GM12878 (cell line): Measurements from ENCODE around the gene DGLUCY. TPM values are rescaled to one million over a fixed set of nuclear protein-coding genes. Genes with fewer than 3 reads are reported as not detected.

Experiments used
- ATF7 ChIP-seq: fragments of 450-650 bp; IDR thresholded peaks from 2 replicates; pipeline ENCODE4 v1.6.1; 2016; ENCODE audit warnings: low read depth, mild to moderate bottlenecking
- BCL11A ChIP-seq: IDR thresholded peaks from 2 replicates; pipeline ENCODE4 v1.6.1; 2011; ENCODE audit warnings: low read depth, low read length
- BMI1 ChIP-seq: fragments of 450-650 bp; IDR thresholded peaks from 2 replicates; pipeline ENCODE4 v1.6.1; 2016; ENCODE audit warnings: mild to moderate bottlenecking, moderate library complexity, borderline replicate concordance
- CBX3 ChIP-seq: fragments of 200-600 bp; sonication (generic); IDR thresholded peaks from 2 replicates; pipeline ENCODE4 v1.6.1; 2016; ENCODE audit warnings: low read depth, borderline replicate concordance
- EED ChIP-seq: sonication (generic); IDR thresholded peaks from 2 replicates; pipeline ENCODE4 v1.6.1; 2016; ENCODE audit warnings: antibody characterized with exemption, low read depth
- EZH2 ChIP-seq: IDR thresholded peaks from 2 replicates; pipeline ENCODE4 v1.6.1; 2012; ENCODE audit warnings: low read depth, mild to moderate bottlenecking, control low read depth, inconsistent platforms, low read length, borderline replicate concordance; ENCODE audit not compliant: control insufficient read depth
- IKZF2 ChIP-seq, 2 experiments: fragments of 450-650 bp; IDR thresholded peaks; 2 replicates each; pipeline ENCODE4 v1.6.1; 2017; ENCODE audit warnings: mild to moderate bottlenecking in 2 of 2, moderate library complexity in 2 of 2
- NFXL1 ChIP-seq: fragments of 450-650 bp; IDR thresholded peaks from 2 replicates; pipeline ENCODE4 v1.6.1; 2017; ENCODE audit warnings: antibody characterized with exemption, mild to moderate bottlenecking, borderline replicate concordance
- POLR2AphosphoS2 ChIP-seq: IDR thresholded peaks from 2 replicates; pipeline ENCODE4 v1.6.1; 2011; ENCODE audit warnings: low read depth, mild to moderate bottlenecking, low read length, improper control_type of control experiment, moderate library complexity
- SIN3A ChIP-seq: IDR thresholded peaks from 2 replicates; pipeline ENCODE4 v1.6.1; 2012; ENCODE audit warnings: low read depth, low read length, improper control_type of control experiment
- SIX5 ChIP-seq: IDR thresholded peaks from 2 replicates; pipeline ENCODE4 v1.6.1; 2011; ENCODE audit warnings: mild to moderate bottlenecking, low read depth, low read length, moderate library complexity; ENCODE audit not compliant: severe bottlenecking
- SMAD5 ChIP-seq: IDR thresholded peaks from 2 replicates; pipeline ENCODE4 v1.6.1; 2016; ENCODE audit warnings: antibody characterized with exemption, low read depth
- SP1 ChIP-seq: IDR thresholded peaks from one replicate; pipeline ENCODE4 v1.6.1; 2011; ENCODE audit warnings: low read depth, low read length
- SPI1 ChIP-seq: IDR thresholded peaks from 2 replicates; pipeline ENCODE4 v1.6.1; 2011; ENCODE audit warnings: low read depth, mild to moderate bottlenecking, low read length, moderate library complexity, borderline replicate concordance; ENCODE audit not compliant: insufficient read depth
- polyA plus RNA-seq, 11 experiments: library from polyadenylated mRNA; depleted of rRNA in 4 of 11; unstranded in 6 of 11; stranded (reverse) in 5 of 11; fragments of >200 nt; fragmentation: Nextera tagmentation in 4 of 11; fragmentation: Illumina TruSeq in 1 of 11; extraction: Ambion mirVana in 4 of 11; extraction: Trizol in 1 of 11; gene quantifications; 1 replicate in 1 of 11; 2 replicates in 10 of 11; pipeline versions ENCODE4 v1.2.1 to v1.2.3, GENCODE V29; 2011 to 2016; ENCODE audit warnings: inconsistent platforms in 2 of 11, missing spikeins in 2 of 11, low read depth in 1 of 11
- total RNA-seq, 4 experiments: library from RNA; depleted of rRNA in 3 of 4; stranded (reverse); fragments of >200 nt in 3 of 4; fragmentation: Illumina TruSeq in 1 of 4; extraction: Trizol in 1 of 4; gene quantifications; 2 replicates each; pipeline versions ENCODE4 v1.2.1 to v1.2.3, GENCODE V29; 2013 to 2021
- TF ChIP-seq, protein P1 (sequence below): fragments of 450-650 bp; IDR thresholded peaks from 2 replicates; pipeline ENCODE4 v1.6.1; 2018; ENCODE audit warnings: mild to moderate bottlenecking, low read depth, moderate library complexity; ENCODE audit not compliant: partially characterized antibody
- TF ChIP-seq, protein P2 (sequence below): IDR thresholded peaks from 2 replicates; pipeline ENCODE4 v1.6.1; 2011; ENCODE audit warnings: borderline replicate concordance, low read depth, mild to moderate bottlenecking, moderate library complexity, mixed read lengths, low read length; ENCODE audit not compliant: insufficient read depth; ENCODE audit errors: extremely low read length
- TF ChIP-seq, protein P3 (sequence below): IDR thresholded peaks from 2 replicates; pipeline ENCODE4 v1.6.1; 2012; ENCODE audit warnings: improper control_type of control experiment, low read depth, low read length; ENCODE audit not compliant: insufficient replicate concordance
- TF ChIP-seq, protein P4 (sequence below): IDR thresholded peaks from 2 replicates; pipeline ENCODE4 v1.6.1; 2012; ENCODE audit warnings: mild to moderate bottlenecking, low read depth, low read length

The DGLUCY gene
- total and polyA plus RNA-seq, 10 of the 15 experiments (the other 5 are each of a cell fraction or from before 2014, with no cell fraction given): 15.0 to 70.3 (median 55.1) TPM

DNA sequence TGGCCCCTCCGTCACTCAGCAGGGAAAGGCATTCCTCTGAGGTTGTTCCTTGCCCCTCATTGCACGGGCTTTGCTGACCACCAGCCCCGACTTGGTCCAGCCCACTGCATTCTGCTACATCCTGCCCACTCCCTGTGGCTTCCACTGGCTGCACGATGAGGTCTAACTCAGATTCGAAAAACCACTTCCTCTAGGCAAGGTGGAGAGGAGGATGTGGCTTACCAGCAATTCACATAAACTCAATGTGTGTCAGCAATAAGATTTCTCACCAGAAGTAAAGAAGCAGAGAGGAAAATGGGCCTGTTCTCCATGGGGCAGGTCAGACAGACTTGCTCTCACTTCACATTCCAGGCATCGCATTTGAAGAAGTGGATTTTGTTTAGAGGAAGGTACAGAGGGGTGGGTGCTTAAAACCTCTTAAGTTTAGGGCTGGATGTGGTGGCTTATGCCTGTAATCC, 115.9 kb downstream of the DGLUCY start (continued):
- TF ChIP-seq, protein P1, sequence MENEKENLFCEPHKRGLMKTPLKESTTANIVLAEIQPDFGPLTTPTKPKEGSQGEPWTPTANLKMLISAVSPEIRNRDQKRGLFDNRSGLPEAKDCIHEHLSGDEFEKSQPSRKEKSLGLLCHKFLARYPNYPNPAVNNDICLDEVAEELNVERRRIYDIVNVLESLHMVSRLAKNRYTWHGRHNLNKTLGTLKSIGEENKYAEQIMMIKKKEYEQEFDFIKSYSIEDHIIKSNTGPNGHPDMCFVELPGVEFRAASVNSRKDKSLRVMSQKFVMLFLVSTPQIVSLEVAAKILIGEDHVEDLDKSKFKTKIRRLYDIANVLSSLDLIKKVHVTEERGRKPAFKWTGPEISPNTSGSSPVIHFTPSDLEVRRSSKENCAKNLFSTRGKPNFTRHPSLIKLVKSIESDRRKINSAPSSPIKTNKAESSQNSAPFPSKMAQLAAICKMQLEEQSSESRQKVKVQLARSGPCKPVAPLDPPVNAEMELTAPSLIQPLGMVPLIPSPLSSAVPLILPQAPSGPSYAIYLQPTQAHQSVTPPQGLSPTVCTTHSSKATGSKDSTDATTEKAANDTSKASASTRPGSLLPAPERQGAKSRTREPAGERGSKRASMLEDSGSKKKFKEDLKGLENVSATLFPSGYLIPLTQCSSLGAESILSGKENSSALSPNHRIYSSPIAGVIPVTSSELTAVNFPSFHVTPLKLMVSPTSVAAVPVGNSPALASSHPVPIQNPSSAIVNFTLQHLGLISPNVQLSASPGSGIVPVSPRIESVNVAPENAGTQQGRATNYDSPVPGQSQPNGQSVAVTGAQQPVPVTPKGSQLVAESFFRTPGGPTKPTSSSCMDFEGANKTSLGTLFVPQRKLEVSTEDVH: peak; percentile 46
- TF ChIP-seq SMAD5 (no peak), BMI1 (peak; percentile 42; the same call in 1 of the 2 replicates), BCL11A (peak; percentile 94), SIX5 (no peak), CBX3 (no peak), SPI1 (peak; percentile 90), NFXL1 (no peak), EED (peak; percentile 97), IKZF2 (IDR thresholded peaks at IDR 0.05) (peak; percentile 94 to 96), ATF7 (peak; percentile 83), SIN3A (no peak), SP1 (peak; percentile 71), EZH2 (no peak), POLR2AphosphoS2 (no peak)
- TF ChIP-seq, protein P2, sequence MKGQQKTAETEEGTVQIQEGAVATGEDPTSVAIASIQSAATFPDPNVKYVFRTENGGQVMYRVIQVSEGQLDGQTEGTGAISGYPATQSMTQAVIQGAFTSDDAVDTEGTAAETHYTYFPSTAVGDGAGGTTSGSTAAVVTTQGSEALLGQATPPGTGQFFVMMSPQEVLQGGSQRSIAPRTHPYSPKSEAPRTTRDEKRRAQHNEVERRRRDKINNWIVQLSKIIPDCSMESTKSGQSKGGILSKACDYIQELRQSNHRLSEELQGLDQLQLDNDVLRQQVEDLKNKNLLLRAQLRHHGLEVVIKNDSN: no peak
- TF ChIP-seq, protein P3, sequence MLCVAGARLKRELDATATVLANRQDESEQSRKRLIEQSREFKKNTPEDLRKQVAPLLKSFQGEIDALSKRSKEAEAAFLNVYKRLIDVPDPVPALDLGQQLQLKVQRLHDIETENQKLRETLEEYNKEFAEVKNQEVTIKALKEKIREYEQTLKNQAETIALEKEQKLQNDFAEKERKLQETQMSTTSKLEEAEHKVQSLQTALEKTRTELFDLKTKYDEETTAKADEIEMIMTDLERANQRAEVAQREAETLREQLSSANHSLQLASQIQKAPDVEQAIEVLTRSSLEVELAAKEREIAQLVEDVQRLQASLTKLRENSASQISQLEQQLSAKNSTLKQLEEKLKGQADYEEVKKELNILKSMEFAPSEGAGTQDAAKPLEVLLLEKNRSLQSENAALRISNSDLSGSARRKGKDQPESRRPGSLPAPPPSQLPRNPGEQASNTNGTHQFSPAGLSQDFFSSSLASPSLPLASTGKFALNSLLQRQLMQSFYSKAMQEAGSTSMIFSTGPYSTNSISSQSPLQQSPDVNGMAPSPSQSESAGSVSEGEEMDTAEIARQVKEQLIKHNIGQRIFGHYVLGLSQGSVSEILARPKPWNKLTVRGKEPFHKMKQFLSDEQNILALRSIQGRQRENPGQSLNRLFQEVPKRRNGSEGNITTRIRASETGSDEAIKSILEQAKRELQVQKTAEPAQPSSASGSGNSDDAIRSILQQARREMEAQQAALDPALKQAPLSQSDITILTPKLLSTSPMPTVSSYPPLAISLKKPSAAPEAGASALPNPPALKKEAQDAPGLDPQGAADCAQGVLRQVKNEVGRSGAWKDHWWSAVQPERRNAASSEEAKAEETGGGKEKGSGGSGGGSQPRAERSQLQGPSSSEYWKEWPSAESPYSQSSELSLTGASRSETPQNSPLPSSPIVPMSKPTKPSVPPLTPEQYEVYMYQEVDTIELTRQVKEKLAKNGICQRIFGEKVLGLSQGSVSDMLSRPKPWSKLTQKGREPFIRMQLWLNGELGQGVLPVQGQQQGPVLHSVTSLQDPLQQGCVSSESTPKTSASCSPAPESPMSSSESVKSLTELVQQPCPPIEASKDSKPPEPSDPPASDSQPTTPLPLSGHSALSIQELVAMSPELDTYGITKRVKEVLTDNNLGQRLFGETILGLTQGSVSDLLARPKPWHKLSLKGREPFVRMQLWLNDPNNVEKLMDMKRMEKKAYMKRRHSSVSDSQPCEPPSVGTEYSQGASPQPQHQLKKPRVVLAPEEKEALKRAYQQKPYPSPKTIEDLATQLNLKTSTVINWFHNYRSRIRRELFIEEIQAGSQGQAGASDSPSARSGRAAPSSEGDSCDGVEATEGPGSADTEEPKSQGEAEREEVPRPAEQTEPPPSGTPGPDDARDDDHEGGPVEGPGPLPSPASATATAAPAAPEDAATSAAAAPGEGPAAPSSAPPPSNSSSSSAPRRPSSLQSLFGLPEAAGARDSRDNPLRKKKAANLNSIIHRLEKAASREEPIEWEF: peak; percentile 49
- TF ChIP-seq, protein P4, sequence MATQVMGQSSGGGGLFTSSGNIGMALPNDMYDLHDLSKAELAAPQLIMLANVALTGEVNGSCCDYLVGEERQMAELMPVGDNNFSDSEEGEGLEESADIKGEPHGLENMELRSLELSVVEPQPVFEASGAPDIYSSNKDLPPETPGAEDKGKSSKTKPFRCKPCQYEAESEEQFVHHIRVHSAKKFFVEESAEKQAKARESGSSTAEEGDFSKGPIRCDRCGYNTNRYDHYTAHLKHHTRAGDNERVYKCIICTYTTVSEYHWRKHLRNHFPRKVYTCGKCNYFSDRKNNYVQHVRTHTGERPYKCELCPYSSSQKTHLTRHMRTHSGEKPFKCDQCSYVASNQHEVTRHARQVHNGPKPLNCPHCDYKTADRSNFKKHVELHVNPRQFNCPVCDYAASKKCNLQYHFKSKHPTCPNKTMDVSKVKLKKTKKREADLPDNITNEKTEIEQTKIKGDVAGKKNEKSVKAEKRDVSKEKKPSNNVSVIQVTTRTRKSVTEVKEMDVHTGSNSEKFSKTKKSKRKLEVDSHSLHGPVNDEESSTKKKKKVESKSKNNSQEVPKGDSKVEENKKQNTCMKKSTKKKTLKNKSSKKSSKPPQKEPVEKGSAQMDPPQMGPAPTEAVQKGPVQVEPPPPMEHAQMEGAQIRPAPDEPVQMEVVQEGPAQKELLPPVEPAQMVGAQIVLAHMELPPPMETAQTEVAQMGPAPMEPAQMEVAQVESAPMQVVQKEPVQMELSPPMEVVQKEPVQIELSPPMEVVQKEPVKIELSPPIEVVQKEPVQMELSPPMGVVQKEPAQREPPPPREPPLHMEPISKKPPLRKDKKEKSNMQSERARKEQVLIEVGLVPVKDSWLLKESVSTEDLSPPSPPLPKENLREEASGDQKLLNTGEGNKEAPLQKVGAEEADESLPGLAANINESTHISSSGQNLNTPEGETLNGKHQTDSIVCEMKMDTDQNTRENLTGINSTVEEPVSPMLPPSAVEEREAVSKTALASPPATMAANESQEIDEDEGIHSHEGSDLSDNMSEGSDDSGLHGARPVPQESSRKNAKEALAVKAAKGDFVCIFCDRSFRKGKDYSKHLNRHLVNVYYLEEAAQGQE: no peak
